Panc1 (cell line): ENCODE results near the gene BASP1. TPM values are rescaled to one million over a fixed set of nuclear protein-coding genes. Genes with fewer than 3 reads are reported as not detected.

Experiments used
- ATAC-seq: fragments of 200-7000 bp; cut with Tn5 transposase; 2 replicates; pipeline ENCODE4 v1.9.1; 2020; ENCODE audit warnings: mild to moderate bottlenecking, moderate library complexity
- BruUV-seq: library from RNA; stranded (reverse); fragments of 400-500 nt; replicated peaks from 2 replicates; lab custom pipeline; 2021; lab: Mats Ljungman, UMichigan
- CTCF ChIA-PET: fragments of 300-600 bp; sonication (Branson Sonifier 250); formaldehyde crosslinking; loops from one replicate; lab custom pipeline; 2022; ENCODE audit warnings: antibody characterized with exemption; lab: Charles Lee
- POLR2A ChIA-PET: fragments of 300-600 bp; sonication (Branson Sonifier 250); formaldehyde crosslinking; loops from one replicate; lab custom pipeline; 2022; ENCODE audit warnings: antibody characterized with exemption; lab: Charles Lee
- DNase-seq: peaks from one replicate; pipeline ENCODE4 v3.0.0-alpha.2; 2010; ENCODE audit warnings: low read depth, low spot score
- H3K27ac ChIP-seq: 2 replicates; pipeline ENCODE4 v1.5.1; 2011; ENCODE audit warnings: mild to moderate bottlenecking, low read length, inconsistent platforms
- H3K27me3 ChIP-seq: fragments of 200-500 bp; sonication (Bioruptor generic); 2 replicates; pipeline ENCODE4 v1.6.0; 2014; ENCODE audit warnings: low read length, inconsistent platforms; ENCODE audit not compliant: control insufficient read depth, insufficient read depth
- H3K36me3 ChIP-seq: fragments of 200-500 bp; sonication (Bioruptor generic); 2 replicates; pipeline ENCODE4 v1.5.1; 2014; ENCODE audit warnings: inconsistent platforms, mild to moderate bottlenecking, low read length, moderate library complexity; ENCODE audit not compliant: control insufficient read depth, insufficient read depth
- H3K4me1 ChIP-seq: 2 replicates; pipeline ENCODE4 v1.5.1; 2011; ENCODE audit warnings: inconsistent platforms, mild to moderate bottlenecking, low read length, moderate library complexity; ENCODE audit not compliant: control insufficient read depth, insufficient read depth
- H3K4me3 ChIP-seq, 2 experiments: 2 replicates each; pipeline ENCODE4 v1.5.1; 2011 to 2012; ENCODE audit warnings: low read depth in 2 of 2, low read length in 2 of 2, mild to moderate bottlenecking in 2 of 2, inconsistent platforms in 1 of 2, moderate library complexity in 1 of 2
- H3K9me3 ChIP-seq: fragments of 200-500 bp; sonication (Bioruptor generic); 2 replicates; pipeline ENCODE4 v1.5.1; 2014; ENCODE audit warnings: low read depth, mild to moderate bottlenecking, inconsistent platforms, low read length, moderate library complexity; ENCODE audit not compliant: control insufficient read depth, insufficient read depth
- POLR2AphosphoS5 ChIP-seq: IDR thresholded peaks from 2 replicates; pipeline ENCODE4 v1.6.1; 2012; ENCODE audit warnings: mild to moderate bottlenecking, low read depth, low read length, moderate library complexity
- SIN3A ChIP-seq: IDR thresholded peaks from 2 replicates; pipeline ENCODE4 v1.6.1; 2012; ENCODE audit warnings: low read depth, mild to moderate bottlenecking, low read length, moderate library complexity, borderline replicate concordance; ENCODE audit not compliant: insufficient read depth
- TCF7L2 ChIP-seq: IDR thresholded peaks from 2 replicates; pipeline ENCODE4 v1.6.1; 2011; ENCODE audit warnings: mild to moderate bottlenecking, low read depth, low read length, inconsistent platforms
- in situ Hi-C: cut with HindIII; loops from 2 replicates; pipeline ENCODE4 v1.10.0; 2016; ENCODE audit warnings: low sequenced_read_pairs, low pct_unique_long_range_greater_than_20kb
- intact Hi-C: fragments of 100-400 bp; cut with micrococcal nuclease; formaldehyde crosslinking; loops from one replicate; pipeline ENCODE4 v1.10.0; 2022; ENCODE audit not compliant: unreplicated experiment
- total RNA-seq: library from RNA; stranded (reverse); gene quantifications from one replicate; pipeline ENCODE4 v1.2.1, GENCODE V29; 2021; ENCODE audit not compliant: unreplicated experiment
- TF ChIP-seq, protein P1 (sequence below), 2 experiments: IDR thresholded peaks; 2 replicates each; pipeline ENCODE4 v1.6.1; 2011 to 2012; ENCODE audit warnings: low read depth in 2 of 2, control low read depth in 1 of 2, low read length in 1 of 2, mild to moderate bottlenecking in 1 of 2, moderate library complexity in 1 of 2; ENCODE audit not compliant: insufficient read depth in 1 of 2
- TF ChIP-seq, protein P2 (sequence below): fragments of 450-650 bp; IDR thresholded peaks from 2 replicates; pipeline ENCODE4 v1.5.1; 2017; ENCODE audit warnings: mild to moderate bottlenecking

BASP1 gene
- total RNA-seq, 1 experiment from 2014 or later: 217 TPM

GRCh38 chr5:17219469-17219868 lies 2.0 kb downstream of the BASP1 start:
- peaks cover 60% of the 10 kb centered on the region for H3K4me1 ChIP-seq
- TSS peak; percentile 57 for BruUV-seq
- H3K4me3 ChIP-seq: peak overlapping the region; percentile 89 to 90
- peaks cover 7% of the 10 kb centered on the region; the same call in 1 of the 2 replicates for H3K36me3 ChIP-seq
- in situ Hi-C loops (loop anchor here (25.0 kb wide), 1 partner anchor 1068 kb away; no protein-coding TSS in a partner anchor), intact Hi-C loops (loop anchor here (5.0 to 10.0 kb wide), 2 partner anchors 895 to 1088 kb away; no protein-coding TSS in a partner anchor)
- DNase-seq (no peak), ATAC-seq (no peak)
- TF ChIP-seq TCF7L2 (no peak), POLR2AphosphoS5 (no peak), SIN3A (no peak)
- TF ChIP-seq, protein P1, sequence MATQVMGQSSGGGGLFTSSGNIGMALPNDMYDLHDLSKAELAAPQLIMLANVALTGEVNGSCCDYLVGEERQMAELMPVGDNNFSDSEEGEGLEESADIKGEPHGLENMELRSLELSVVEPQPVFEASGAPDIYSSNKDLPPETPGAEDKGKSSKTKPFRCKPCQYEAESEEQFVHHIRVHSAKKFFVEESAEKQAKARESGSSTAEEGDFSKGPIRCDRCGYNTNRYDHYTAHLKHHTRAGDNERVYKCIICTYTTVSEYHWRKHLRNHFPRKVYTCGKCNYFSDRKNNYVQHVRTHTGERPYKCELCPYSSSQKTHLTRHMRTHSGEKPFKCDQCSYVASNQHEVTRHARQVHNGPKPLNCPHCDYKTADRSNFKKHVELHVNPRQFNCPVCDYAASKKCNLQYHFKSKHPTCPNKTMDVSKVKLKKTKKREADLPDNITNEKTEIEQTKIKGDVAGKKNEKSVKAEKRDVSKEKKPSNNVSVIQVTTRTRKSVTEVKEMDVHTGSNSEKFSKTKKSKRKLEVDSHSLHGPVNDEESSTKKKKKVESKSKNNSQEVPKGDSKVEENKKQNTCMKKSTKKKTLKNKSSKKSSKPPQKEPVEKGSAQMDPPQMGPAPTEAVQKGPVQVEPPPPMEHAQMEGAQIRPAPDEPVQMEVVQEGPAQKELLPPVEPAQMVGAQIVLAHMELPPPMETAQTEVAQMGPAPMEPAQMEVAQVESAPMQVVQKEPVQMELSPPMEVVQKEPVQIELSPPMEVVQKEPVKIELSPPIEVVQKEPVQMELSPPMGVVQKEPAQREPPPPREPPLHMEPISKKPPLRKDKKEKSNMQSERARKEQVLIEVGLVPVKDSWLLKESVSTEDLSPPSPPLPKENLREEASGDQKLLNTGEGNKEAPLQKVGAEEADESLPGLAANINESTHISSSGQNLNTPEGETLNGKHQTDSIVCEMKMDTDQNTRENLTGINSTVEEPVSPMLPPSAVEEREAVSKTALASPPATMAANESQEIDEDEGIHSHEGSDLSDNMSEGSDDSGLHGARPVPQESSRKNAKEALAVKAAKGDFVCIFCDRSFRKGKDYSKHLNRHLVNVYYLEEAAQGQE (IDR thresholded peaks at IDR 0.05; ENCODE audit: insufficient read depth in 1 of 2, low read depth in 2 of 2, low read length in 1 of 2): no peak
- TF ChIP-seq, protein P2, sequence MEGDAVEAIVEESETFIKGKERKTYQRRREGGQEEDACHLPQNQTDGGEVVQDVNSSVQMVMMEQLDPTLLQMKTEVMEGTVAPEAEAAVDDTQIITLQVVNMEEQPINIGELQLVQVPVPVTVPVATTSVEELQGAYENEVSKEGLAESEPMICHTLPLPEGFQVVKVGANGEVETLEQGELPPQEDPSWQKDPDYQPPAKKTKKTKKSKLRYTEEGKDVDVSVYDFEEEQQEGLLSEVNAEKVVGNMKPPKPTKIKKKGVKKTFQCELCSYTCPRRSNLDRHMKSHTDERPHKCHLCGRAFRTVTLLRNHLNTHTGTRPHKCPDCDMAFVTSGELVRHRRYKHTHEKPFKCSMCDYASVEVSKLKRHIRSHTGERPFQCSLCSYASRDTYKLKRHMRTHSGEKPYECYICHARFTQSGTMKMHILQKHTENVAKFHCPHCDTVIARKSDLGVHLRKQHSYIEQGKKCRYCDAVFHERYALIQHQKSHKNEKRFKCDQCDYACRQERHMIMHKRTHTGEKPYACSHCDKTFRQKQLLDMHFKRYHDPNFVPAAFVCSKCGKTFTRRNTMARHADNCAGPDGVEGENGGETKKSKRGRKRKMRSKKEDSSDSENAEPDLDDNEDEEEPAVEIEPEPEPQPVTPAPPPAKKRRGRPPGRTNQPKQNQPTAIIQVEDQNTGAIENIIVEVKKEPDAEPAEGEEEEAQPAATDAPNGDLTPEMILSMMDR: no peak
- peak overlapping the region; percentile 77 for H3K27ac ChIP-seq
- ChIA-PET POLR2A (no interaction called here), CTCF (no interaction called here)
- no peaks in the 10 kb centered on the region for H3K27me3 ChIP-seq
- H3K9me3 ChIP-seq: no peaks in the 10 kb centered on the region

- Histone ChIP-seq H3K27ac (peak overlapping the region; percentile 77), H3K9me3 (no peaks in the 10 kb centered on the region), H3K36me3 (peaks cover 7% of the 10 kb centered on the region; the same call in 1 of the 2 replicates), H3K4me3 (peak overlapping the region; percentile 89 to 90), H3K4me1 (peaks cover 62% of the 10 kb centered on the region), H3K27me3 (no peaks in the 10 kb centered on the region)
- ATAC-seq (no peak), DNase-seq (no peak)
- ChIA-PET POLR2A (no interaction called here), CTCF (no interaction called here)
- BruUV-seq: no TSS peak
- TF ChIP-seq POLR2AphosphoS5 (no peak), SIN3A (no peak), TCF7L2 (no peak)
- TF ChIP-seq, protein P2: no peak
- TF ChIP-seq, protein P1 (IDR thresholded peaks at IDR 0.05; ENCODE audit: insufficient read depth in 1 of 2, low read depth in 2 of 2, low read length in 1 of 2): no peak
- intact Hi-C loops (loop anchor here (5.0 to 10.0 kb wide), 3 partner anchors 55 to 1087 kb away; no protein-coding TSS in a partner anchor), in situ Hi-C loops (loop anchor here (25.0 kb wide), 1 partner anchor 1067 kb away; no protein-coding TSS in a partner anchor)
Measured at GRCh38 chr5:17219992-17220391, 2.6 kb downstream of the BASP1 start.
